Endothelial cell of umbilical vein (primary cell): ENCODE data around the gene CEACAM1. TPM values are rescaled to one million over a fixed set of nuclear protein-coding genes. Genes with fewer than 3 reads are reported as not detected.

ENCODE experiments used
- BruUV-seq: library from RNA; stranded (reverse); fragments of 400-500 nt; replicated peaks from 2 replicates; lab custom pipeline; 2021; lab: Mats Ljungman, UMichigan
- CTCF ChIA-PET: fragments of 300-600, 350-600 bp; sonication (Branson Sonifier 250); formaldehyde crosslinking; loops from one replicate; lab custom pipeline; 2021; ENCODE audit warnings: antibody characterized with exemption, inconsistent platforms; lab: Charles Lee
- POLR2A ChIA-PET: fragments of 300-600, 350-600 bp; sonication (Branson Sonifier 250); formaldehyde crosslinking; loops from one replicate; lab custom pipeline; 2021; ENCODE audit warnings: antibody characterized with exemption, inconsistent platforms; lab: Charles Lee
- DNase-seq: peaks from one replicate; pipeline ENCODE4 v3.0.0-alpha.2; 2011; ENCODE audit warnings: low read depth, low spot score
- FAIRE-seq: peaks from 2 replicates; lab custom pipeline; 2011; peaks lifted over from hg19 to GRCh38; lab: Jason Lieb, UNC
- H2AFZ ChIP-seq: 2 replicates; pipeline ENCODE4 v1.6.0; 2012; ENCODE audit warnings: low read depth, low read length, control low read depth, inconsistent platforms
- H3K27ac ChIP-seq: 2 replicates; pipeline ENCODE4 v1.5.1; 2011; ENCODE audit warnings: low read depth, mild to moderate bottlenecking, control low read depth, low read length, moderate library complexity; ENCODE audit not compliant: insufficient read depth
- H3K27me3 ChIP-seq, 2 experiments: 2 replicates each; pipeline versions ENCODE4 v1.6.0 to v1.6.1; 2011; ENCODE audit warnings: low read length in 2 of 2, mixed read lengths in 1 of 2; ENCODE audit not compliant: control insufficient read depth in 2 of 2, insufficient read depth in 2 of 2
- H3K36me3 ChIP-seq, 2 experiments: 2 replicates in 1 of 2; 3 replicates in 1 of 2; pipeline ENCODE4 v1.5.1; 2011; ENCODE audit warnings: low read length in 2 of 2, mild to moderate bottlenecking in 1 of 2, moderate library complexity in 1 of 2; ENCODE audit not compliant: control insufficient read depth in 2 of 2, insufficient read depth in 2 of 2; ENCODE audit errors: extremely low read depth in 1 of 2
- H3K4me1 ChIP-seq: 3 replicates; pipeline ENCODE4 v1.5.1; 2011; ENCODE audit warnings: mild to moderate bottlenecking, low read length; ENCODE audit not compliant: control insufficient read depth, insufficient read depth; ENCODE audit errors: extremely low read depth
- H3K4me2 ChIP-seq: 2 replicates; pipeline ENCODE4 v1.6.1; 2011; ENCODE audit warnings: low read length, control low read depth, mixed read lengths; ENCODE audit not compliant: insufficient read depth
- H3K4me3 ChIP-seq, 3 experiments: fragments of 200-600 bp in 1 of 3; sonication (generic), shearing (Covaris generic) in 1 of 3; replicated peaks in 1 of 3; 2 replicates each; pipeline ENCODE4 v1.5.1; 2011 to 2016; ENCODE audit warnings: control low read depth in 3 of 3, low read length in 3 of 3, mild to moderate bottlenecking in 2 of 3, inconsistent platforms in 1 of 3, low read depth in 1 of 3, moderate library complexity in 1 of 3; ENCODE audit not compliant: insufficient read depth in 1 of 3
- H3K79me2 ChIP-seq: 2 replicates; pipeline ENCODE4 v1.6.0; 2012; ENCODE audit warnings: low read length, inconsistent platforms; ENCODE audit not compliant: control insufficient read depth, insufficient read depth
- H3K9ac ChIP-seq: replicated peaks from 2 replicates; pipeline ENCODE3; 2011; ENCODE audit warnings: low read length, control low read depth; ENCODE audit not compliant: insufficient read depth; ENCODE audit errors: extremely low read depth
- H3K9me1 ChIP-seq: replicated peaks from 3 replicates; pipeline ENCODE4 v1.6.0; 2011; ENCODE audit warnings: mild to moderate bottlenecking, low read length; ENCODE audit not compliant: control insufficient read depth, insufficient read depth; ENCODE audit errors: extremely low read depth
- H3K9me3 ChIP-seq: replicated peaks from 2 replicates; pipeline ENCODE4 v1.5.1; 2012; ENCODE audit warnings: low read length, inconsistent platforms; ENCODE audit not compliant: control insufficient read depth, insufficient read depth
- H4K20me1 ChIP-seq: replicated peaks from 2 replicates; pipeline ENCODE3; 2011; ENCODE audit warnings: mild to moderate bottlenecking, low read length; ENCODE audit not compliant: control insufficient read depth, insufficient read depth; ENCODE audit errors: extremely low read depth
- EZH2 ChIP-seq: IDR thresholded peaks from 2 replicates; pipeline ENCODE4 v1.6.1; 2012; ENCODE audit warnings: borderline replicate concordance, low read depth, mild to moderate bottlenecking, moderate library complexity, low read length, inconsistent platforms; ENCODE audit not compliant: severe bottlenecking
- FOS ChIP-seq: IDR thresholded peaks from 2 replicates; pipeline ENCODE4 v1.6.1; 2011; ENCODE audit warnings: mild to moderate bottlenecking, low read length, moderate library complexity, borderline replicate concordance; ENCODE audit not compliant: insufficient read depth
- GATA2 ChIP-seq: IDR thresholded peaks from 2 replicates; pipeline ENCODE4 v1.7.0; 2011; ENCODE audit warnings: low read depth, mild to moderate bottlenecking, moderate library complexity, mixed read lengths, low read length; ENCODE audit not compliant: insufficient read length, insufficient read depth
- POLR2A ChIP-seq: IDR thresholded peaks from 2 replicates; pipeline ENCODE4 v1.6.1; 2012; ENCODE audit warnings: low read depth, mild to moderate bottlenecking, control low read depth, low read length
- POLR2AphosphoS5 ChIP-seq: IDR thresholded peaks from 2 replicates; pipeline ENCODE4 v1.6.1; 2012; ENCODE audit warnings: low read depth, mild to moderate bottlenecking, control low read depth, low read length, moderate library complexity; ENCODE audit not compliant: insufficient read depth
- dilution Hi-C: fragments of 300-500 bp; cut with MboI; formaldehyde crosslinking; loops from one replicate; pipeline ENCODE4 v1.15.0; 2019; ENCODE audit warnings: low sequenced_read_pairs; ENCODE audit not compliant: extremely low pct_ligation_motif_present
- intact Hi-C: fragments of 100-400 bp; cut with micrococcal nuclease; formaldehyde crosslinking; loops from one replicate; pipeline ENCODE4 v1.10.0; 2022
- polyA plus RNA-seq, 4 experiments: library from polyadenylated mRNA; depleted of rRNA in 3 of 4; stranded (reverse) in 3 of 4; unstranded in 1 of 4; fragments of >200 nt; gene quantifications; 2 replicates each; pipeline versions ENCODE4 v1.2.1 to v1.2.3, GENCODE V29; 2011 to 2012; ENCODE audit warnings: missing spikeins in 1 of 4
- total RNA-seq: library from RNA; stranded (reverse); gene quantifications from 2 replicates; pipeline ENCODE4 v1.2.3, GENCODE V29; 2021
- TF ChIP-seq, protein P1 (sequence below): IDR thresholded peaks from 2 replicates; pipeline ENCODE4 v1.6.1; 2011; ENCODE audit not compliant: insufficient read depth, insufficient read length
- TF ChIP-seq, protein P2 (sequence below), 2 donors: IDR thresholded peaks; 1 replicate in 1 of 2; 2 replicates in 1 of 2; pipeline ENCODE4 v1.5.1; 2011; ENCODE audit warnings: low read length in 2 of 2, mild to moderate bottlenecking in 2 of 2, moderate library complexity in 2 of 2, control low read depth in 1 of 2, inconsistent platforms in 1 of 2, low read depth in 1 of 2; ENCODE audit not compliant: insufficient read depth in 1 of 2; ENCODE audit errors: extremely low read depth in 1 of 2

Gene CEACAM1
- total and polyA plus RNA-seq, 2 donors (not counting 3 experiments of a cell fraction or from before 2014, with no cell fraction given) = 3.5 to 3.6 TPM

DNA sequence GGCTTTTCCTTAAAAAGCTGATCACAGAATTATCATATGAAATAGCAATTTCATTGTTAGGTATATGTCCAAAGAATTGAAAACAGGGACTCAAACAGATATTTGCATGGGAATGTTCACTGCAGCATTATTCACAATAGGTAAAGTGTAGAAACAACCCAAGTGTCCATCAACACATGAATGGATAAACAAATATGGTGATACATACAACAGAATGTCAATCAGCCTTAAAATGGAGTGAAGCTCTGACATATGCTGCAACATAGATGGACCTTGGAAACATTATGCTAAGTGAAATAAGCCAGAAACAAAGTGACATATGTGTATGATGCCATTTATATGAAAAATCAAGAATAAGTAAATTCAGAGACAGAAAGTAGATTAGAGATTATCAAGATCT, 6.1 kb upstream of the CEACAM1 start:
- FAIRE-seq = no peak
- ChIA-PET POLR2A (no interaction called here), CTCF (interaction anchor here (0.8 to 1.9 kb wide), 2 partner anchors 84 to 96 kb away, joined by 3 to 7 read pairs; no protein-coding TSS in a partner anchor)
- Histone ChIP-seq H3K9me1 (no peaks in the 10 kb centered on the region), H3K27ac (no peak overlapping the region), H2AFZ (no peak overlapping the region), H3K27me3 (no peaks in the 10 kb centered on the region), H3K4me1 (no peaks in the 10 kb centered on the region), H3K9me3 (no peaks in the 10 kb centered on the region), H3K4me3 (no peak overlapping the region), H3K36me3 (no peaks in the 10 kb centered on the region), H4K20me1 (no peaks in the 10 kb centered on the region), H3K79me2 (no peaks in the 10 kb centered on the region), H3K9ac (no peak overlapping the region), H3K4me2 (no peak overlapping the region)
- intact Hi-C loops (no loop called here), dilution Hi-C loops (no loop called here)
- DNase-seq = no peak
- TF ChIP-seq POLR2A = no peak
- no peak for TF ChIP-seq FOS
- no peak for TF ChIP-seq POLR2AphosphoS5
- TF ChIP-seq, protein P1, sequence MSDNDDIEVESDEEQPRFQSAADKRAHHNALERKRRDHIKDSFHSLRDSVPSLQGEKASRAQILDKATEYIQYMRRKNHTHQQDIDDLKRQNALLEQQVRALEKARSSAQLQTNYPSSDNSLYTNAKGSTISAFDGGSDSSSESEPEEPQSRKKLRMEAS = no peak
- TF ChIP-seq, protein P2, sequence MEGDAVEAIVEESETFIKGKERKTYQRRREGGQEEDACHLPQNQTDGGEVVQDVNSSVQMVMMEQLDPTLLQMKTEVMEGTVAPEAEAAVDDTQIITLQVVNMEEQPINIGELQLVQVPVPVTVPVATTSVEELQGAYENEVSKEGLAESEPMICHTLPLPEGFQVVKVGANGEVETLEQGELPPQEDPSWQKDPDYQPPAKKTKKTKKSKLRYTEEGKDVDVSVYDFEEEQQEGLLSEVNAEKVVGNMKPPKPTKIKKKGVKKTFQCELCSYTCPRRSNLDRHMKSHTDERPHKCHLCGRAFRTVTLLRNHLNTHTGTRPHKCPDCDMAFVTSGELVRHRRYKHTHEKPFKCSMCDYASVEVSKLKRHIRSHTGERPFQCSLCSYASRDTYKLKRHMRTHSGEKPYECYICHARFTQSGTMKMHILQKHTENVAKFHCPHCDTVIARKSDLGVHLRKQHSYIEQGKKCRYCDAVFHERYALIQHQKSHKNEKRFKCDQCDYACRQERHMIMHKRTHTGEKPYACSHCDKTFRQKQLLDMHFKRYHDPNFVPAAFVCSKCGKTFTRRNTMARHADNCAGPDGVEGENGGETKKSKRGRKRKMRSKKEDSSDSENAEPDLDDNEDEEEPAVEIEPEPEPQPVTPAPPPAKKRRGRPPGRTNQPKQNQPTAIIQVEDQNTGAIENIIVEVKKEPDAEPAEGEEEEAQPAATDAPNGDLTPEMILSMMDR (IDR thresholded peaks at IDR 0.05; ENCODE audit: extremely low read depth in 1 of 2, insufficient read depth in 1 of 2, low read depth in 1 of 2, low read length in 2 of 2) = no peak
- TF ChIP-seq EZH2 = no peak
- TF ChIP-seq GATA2 = no peak
- no TSS peak for BruUV-seq
